Activated CD4-positive, alpha-beta T cell treated with anti-CD3 and anti-CD28 coated beads, Interleukin-2, amount 50 U/mL, for 1 hour (primary cell): ENCODE measurements around the gene MARK1.

Experiments
- DNase-seq: peaks from one replicate; pipeline ENCODE4 v3.0.0-alpha.2; 2020

The MARK1 gene

DNA sequence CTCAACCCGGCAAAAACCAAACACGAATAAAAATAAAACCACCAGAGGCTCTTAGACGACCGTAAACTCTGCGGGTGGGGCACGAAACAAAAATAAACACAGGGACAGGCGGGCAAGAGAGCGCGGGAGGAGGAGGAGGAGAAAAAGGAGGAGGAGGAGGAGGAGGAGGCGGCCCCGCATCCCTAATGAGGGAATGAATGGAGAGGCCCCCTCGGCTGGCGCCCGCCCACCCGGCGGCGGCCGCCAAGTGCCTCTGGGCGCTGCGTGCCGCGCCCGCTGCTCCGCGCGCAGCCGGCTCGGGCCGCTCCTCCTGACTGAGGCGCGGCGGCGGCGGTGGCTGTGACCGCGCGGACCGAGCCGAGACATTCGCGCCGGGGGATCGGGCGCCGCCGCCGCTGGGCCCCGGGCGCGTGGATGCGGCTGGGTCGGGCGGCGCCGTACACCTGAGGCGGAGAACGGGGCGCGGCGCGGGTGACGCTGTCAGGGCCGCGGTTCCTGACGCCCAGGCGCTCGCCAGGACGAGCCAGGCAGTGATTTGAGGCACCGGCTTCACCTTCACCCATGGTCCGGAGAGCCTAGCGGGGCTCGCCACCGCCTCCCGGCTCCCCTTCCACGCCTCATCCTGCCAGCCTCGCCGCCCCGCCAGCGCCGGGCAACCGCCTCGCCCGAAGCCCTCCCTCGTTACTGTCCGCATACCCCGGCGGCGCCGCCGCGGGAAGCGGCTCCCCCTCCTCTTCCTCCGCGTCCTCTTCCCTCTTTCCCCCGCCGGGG lies at the start of gene MARK1:
Gene MARK1 (plus strand): TSS at position 229 of the 771 bp plus-strand sequence. CDS start 687 bp downstream, outside the sequence.
- DNase-seq = peak; percentile 3

DNA sequence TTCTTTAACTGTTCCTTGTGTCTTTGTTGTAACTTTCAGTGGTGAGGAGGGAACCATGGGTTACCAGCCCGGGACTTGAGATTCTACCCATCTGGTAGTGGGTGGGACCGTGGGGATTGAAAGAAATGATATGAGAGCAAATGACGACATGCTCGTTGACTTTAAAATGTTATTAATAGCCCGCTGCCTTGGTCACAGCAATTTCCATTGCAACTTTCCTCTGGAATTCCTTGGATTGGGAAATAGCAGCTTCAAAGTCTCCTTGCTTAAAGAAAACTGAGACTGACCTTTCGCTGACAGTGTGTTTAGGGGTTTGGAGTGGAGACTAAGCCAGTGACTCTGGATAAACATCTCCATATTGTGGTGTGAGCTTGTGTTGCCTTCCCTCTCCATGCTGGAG lies 44.2 kb upstream of the MARK1 start:
- no peak for DNase-seq

DNA sequence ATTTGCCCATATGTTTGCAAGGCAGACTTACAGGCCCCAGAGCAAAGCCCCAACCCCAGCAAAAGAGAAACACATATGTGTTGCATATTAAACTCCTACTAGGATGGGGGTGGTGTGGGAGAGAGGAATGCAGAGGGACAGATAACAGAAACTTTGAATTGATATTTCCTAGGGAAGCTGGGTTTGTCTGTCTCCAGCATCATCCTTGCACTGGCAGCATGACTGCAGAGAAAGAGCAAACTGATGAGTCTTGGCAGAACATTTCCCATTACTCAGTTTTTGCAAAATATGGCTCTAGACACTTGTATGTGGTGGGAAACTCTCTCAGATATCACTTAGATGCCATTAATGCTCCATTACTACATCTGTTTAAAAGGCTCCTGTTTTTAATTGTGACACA lies 43.8 kb upstream of the MARK1 start:
- no peak for DNase-seq

DNA sequence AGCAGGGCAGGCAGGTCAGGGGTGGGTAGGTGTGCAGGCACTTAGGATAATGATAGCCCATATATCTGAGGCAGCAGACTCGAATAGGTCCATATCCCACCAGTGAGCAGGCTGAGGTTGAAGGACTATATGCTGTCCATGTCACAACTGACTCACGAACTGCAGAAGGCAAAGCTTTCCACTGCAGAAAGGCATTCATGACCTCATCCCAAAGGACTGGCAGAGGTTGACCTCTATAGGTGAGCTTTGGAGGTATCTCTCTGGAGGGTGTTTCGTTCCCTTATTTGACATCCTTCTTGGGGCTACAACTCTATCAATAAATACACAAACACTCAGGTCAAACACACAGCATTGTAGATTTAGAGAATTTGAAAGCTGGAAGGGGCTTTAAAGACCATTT lies 42.8 kb upstream of the MARK1 start:
- DNase-seq = no peak

DNA sequence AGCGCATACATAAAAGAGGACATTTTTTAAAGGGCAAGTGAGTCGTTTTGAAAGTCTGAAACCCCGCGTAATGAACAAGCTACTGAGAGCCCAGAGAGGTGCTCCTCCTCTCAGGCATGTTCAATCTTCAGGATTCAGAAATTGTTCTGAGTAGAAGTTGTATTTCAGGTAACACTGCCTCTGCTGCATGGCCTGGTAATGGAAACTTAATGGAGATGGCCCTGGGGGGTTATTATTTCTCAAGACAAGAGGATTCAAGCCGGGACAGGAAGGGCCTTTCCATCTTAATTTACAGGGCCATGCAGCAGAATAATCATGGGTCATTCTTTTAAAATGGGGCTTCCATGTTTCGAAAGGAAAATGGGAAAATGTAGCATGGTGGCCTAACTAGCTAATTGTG lies 42.1 kb upstream of the MARK1 start:
- DNase-seq = no peak

DNA sequence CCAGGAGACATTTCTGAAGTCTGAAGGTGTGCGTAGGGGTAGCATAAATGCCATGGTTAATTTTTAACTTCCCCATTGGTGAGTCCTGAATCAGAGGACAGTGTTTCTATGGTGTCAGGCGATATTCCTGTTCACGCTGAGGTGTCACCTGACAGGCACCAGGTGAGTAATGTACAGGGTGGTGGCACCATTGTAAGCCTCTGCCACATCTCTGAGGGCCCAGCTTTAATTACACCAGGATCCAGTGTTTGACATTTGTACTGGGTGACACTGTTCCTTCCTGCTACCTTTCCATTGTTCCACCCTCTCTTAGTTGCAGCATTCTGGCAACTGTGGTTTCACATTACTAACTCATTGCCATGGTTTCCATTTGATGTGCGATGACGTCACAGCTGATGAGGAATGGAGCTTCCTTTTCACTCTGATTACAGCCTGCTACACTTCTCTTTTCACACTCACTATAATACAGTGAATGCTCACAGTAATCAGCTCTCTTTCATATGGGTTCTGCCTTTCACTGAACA lies 40.6 kb upstream of the MARK1 start:
- DNase-seq = no peak

DNA sequence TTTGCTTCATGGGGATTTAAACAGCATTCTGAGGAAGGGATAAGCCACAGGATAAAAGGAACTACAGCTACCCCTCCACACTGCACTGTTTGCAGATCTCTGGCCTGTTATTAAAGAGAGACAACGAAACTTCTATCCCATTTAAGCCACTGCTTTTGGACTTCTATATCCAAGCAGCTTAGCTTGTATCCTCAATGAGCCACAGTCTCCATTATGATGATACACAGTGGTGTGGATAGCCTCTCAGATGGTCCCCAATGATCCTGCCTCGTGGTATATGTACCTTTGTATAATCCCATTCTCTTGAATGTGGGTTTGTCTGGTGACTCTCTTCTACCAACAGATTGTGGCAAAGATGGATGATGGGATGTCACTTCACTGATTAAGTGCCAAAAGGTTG lies 36.0 kb upstream of the MARK1 start:
- no peak for DNase-seq

DNA sequence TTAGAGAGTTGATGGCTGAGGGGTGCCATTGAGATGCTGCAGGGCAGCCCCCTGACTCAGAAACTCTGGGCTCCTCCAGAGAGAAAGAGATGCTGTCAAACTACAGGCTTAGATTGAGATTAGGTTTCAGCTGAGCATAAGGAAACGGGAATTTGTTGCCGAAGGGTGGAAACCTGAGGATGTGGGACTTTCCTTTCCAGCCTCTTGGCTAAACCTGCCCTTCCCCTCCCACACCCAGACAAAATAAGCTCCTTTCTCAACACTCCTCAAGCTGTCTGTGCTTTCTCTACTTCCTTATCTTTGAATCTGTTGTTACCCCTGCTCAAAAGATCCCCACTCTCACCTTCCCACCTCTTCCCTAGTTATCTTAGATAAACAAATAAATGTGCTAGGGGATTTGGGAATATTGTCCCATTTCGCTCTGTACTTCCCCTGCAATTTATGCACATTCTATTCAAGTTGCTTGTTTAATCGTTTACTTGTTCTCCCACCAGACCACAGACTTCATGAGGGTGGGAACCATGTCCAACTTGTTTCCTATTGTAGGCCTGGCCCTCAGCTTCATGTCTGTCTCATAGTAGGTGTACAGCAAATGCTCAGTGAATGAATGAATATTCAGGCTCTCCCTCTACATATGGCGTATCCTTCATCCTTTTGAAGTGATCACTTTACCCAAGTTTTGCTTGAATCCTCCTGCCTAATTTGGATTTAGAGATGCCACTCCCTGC lies 30.6 kb upstream of the MARK1 start:
- DNase-seq = no peak

DNA sequence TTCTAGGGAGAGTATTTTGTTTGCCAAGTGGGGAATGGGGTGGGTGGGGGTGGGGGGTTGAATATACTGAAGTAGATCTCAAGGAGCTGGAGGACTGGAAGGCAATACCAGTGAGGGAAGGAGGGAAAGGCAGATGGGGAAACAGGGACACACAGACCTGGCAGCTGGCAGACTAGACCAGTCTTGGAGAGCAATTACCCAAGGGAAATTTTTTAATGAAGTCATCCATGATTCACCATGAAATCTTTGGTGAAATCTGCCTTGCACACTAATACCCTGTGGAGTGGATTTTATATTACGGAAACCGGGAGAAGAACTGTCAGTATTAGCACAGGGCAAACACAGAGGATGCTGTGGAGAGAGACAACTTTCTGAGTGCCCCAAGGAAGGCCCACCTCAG lies 29.7 kb upstream of the MARK1 start:
- no peak for DNase-seq

DNA sequence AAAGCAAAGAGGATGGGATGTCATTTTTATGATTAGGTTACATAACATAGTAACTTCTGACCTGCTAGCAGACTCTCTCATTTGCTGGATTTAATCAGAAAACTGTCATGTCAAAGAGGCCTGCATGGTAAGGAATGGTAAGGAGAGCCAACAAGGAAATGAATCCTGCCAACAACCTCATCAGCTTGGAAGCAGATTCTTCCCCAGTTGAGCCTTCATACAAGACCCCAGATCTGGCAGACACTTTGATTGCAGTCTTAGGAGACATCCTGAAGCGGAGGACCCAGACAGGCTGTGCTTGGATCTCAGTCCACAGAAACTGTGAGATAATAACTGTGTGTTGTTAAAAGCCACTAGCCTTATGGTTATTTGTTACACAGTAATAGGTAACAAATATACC lies 27.6 kb upstream of the MARK1 start:
- DNase-seq = no peak

DNA sequence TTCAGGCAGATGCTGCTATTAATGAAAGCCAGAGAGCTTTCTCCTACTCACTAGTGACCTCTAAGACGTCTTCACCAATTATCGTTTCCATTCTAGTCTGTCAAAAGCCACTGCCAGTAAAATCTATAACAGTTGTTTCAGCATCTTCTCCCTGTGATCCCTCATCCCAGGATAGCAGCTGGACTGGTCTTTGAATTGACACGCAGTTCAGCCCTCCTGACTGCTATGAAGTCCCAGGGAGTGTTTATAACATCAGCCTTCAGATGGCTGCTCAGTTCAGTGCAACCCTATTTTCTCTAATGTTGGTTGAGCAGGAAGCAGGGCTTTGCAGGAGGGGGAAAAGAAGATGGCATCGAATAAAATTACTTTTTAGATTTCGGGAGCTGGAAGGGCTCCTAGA lies 23.6 kb upstream of the MARK1 start:
- DNase-seq = no peak

DNA sequence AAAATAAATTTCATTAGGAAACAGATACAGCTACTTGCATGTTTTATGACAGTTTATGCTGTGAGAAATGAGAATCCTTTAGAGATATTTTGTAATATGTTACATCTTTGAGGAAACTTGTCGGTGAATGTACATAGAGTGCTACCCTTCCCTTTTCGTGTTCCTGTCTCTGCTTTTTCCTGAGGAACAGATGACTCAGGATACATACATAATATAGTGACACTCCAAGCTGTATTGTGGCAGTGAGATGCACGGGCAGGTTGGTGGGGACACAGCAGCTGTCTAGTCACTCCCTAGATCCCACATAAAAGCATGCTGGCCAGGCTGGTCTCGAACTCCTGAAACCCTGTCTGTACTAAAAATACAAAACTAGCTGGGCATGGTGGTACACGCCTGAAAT lies 20.9 kb upstream of the MARK1 start:
- DNase-seq = no peak

DNA sequence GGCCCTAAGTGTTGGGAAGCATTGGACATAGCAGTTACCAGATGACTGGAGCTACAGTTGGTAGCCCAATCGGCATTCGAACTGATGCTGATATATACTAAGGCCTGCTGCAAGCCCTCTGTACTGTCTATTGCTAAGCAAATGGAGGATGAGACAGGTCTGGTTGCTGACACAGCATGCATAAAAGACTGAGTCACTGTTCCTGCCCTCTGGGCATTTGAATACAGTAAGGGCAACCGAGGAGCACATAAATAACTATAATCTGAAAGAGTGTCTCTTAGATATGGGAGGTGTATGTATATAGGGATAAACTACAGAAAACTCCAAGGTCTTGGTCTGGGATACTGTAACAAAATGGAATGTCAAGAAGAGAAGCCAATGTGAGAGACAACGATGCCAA lies 16.8 kb upstream of the MARK1 start:
- no peak for DNase-seq

DNA sequence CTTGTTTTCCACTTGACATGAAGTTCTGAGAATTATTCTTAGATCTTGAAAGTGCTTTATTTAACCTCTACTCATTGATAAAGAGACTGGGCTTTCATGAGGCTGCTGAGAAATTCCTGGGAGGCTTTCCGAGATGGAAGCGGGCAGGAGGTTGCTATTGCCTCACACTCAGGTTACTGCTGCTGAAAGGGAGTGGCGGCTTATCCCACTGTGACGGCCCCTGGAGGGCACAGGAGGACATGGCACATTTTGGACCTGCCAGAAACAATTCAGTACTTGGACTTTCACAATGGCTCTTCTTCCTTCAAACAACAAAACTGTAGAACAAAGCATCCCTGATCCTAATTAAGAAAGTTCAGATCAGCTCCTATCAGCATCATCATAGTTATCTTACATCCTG lies 16.2 kb upstream of the MARK1 start:
- DNase-seq = no peak

DNA sequence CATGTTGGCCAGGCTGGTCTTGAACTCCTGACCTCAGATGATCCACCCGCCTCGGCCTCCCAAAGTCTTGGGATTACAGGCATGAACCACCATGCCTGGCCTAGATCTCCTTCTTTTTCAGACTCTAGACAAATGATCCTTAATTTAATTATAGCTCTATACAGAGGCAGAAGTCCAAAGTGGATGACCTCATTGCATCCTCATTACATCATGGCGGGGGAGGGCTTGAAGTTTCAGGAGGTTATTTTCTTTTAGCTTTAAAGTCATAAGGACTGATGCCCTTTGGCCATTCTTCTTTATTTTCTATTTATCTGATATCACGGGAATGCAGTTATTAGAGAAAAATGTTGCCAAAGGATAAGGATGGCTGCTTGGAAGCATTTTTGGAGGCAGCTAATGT lies 14.1 kb upstream of the MARK1 start:
- no peak for DNase-seq

DNA sequence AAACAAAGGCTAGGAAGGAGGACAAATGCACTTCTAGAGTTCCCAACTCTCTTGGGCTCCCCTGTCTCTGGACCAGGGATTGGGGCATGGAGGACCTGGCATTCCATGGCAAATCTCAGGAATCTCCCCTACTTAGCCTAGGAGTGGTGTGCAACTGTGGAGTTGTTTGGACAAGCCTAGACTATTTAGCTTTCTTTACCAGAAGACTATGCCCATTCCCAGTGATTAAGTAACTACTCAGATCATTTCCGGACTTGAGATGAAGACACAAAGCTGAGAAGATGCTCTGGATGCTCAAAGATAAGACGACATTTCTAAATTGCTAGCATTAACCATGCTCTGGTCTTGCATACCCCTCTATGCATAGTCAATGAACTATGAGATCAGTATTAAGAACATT lies 13.7 kb upstream of the MARK1 start:
- DNase-seq = no peak

DNA sequence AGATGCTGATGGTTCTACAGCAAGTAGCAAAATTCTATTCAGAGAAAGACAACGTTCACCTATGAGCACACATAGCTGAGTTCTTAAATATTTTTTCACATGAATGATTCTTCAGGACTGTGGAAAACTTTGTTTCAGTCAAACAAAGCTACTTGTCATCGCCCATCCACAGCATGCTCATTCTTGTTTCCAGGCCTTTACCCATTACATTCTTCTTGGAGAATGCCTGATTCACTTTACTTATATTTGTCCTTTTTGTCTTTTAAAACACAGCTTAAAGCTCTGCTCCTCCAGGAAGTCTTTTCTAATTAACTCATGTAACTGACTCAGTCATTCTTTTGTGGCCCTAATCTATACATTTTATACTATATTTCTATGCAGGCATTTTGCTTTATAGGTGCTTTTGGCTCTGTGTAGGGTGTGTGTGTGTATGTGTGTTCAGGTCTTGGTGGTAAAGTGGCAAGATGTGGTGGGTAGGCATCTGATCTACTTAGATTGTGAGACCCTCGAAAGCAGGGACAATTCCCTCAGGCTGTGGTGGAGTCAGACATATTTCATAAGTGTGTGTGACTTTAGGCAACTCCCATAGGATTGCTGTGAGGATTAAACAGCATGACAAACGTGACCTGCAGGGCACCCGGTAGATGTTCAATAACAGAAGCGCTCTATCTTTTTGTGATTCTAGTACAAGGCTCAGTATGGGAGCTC lies 11.8 kb upstream of the MARK1 start:
- DNase-seq = no peak

DNA sequence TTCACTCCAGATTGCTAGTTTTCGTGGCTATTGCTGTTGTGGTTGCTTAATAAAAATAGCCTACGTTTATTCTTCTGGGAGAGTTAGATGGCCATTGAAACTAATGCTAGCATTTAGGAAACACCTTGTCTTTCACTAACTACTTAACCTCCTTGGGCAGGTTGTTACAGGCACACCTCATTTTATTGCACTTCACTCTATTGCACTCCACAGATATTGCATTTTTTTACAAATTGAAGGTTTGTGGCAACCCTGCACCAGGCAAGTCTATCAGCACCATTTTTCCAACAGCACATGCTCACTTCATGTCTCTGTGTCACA lies 11.3 kb upstream of the MARK1 start:
- no peak for DNase-seq

DNA sequence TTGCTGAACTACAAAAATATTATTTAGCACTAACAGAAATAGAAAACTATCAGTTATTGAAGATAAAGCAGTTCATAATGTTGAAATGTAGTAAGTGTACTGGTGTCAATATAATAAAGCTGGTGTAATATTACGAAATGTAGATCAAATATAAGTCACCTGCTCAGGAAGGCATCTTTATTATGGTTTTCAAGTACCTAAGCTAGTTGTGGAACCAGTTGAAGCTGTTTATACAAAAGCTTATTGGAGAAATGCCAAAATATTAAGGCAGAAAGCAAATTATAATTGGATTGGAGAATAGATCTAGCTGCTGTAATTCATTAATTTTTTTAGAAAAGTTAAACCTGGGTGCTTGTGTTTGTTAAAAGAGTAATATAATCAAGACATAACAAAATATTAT lies 6.2 kb upstream of the MARK1 start:
- no peak for DNase-seq

DNA sequence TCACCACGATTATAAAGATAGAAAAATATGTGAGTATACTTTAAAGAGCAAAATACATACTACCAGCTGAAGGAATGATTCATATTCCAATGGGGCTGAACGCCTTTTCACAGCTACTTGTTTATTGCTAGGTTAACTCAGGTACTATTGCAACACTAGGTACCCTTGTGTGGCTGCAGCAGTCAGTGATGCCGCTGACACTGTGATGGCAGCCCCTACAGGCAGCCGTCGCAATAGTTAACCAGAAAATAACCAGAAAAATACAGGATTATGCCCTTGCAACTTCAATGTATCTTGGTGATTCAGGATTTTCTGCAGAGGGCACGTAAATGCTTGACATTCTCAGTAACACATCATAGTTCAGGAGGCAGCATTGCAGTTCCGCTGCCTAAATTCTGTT lies 1.6 kb upstream of the MARK1 start:
- no peak for DNase-seq

DNA sequence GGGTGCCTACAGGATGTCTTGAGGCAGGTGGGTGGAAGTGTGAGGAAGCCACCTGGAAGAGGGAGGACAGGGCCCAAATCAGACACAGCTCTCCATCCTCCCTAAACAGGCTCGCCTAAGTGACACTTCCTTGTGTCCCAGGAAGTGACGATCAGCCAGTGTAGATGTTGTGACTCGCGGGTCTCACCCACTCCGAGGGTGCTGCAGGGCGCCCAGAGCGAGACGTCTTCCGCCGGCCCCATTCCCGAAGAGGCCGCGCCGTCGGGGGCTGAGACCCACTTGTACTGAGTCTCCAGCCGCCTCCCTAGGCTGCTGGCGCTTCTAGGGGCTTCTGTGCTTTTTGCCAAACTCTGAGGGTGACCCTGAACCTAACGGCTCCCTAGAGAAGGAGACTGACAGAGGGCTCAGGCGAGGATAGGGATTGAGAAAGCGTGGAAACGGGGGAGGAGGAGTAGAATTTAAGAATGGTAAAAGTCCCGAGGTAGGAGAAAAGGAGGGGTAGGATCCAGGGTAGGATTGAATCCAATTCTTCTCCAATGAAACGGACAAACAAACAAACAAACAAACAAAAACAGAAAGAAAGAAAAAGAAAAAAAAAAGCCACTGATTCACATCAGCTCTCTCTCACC lies 543 bp upstream of the MARK1 start:
- DNase-seq = no peak

DNA sequence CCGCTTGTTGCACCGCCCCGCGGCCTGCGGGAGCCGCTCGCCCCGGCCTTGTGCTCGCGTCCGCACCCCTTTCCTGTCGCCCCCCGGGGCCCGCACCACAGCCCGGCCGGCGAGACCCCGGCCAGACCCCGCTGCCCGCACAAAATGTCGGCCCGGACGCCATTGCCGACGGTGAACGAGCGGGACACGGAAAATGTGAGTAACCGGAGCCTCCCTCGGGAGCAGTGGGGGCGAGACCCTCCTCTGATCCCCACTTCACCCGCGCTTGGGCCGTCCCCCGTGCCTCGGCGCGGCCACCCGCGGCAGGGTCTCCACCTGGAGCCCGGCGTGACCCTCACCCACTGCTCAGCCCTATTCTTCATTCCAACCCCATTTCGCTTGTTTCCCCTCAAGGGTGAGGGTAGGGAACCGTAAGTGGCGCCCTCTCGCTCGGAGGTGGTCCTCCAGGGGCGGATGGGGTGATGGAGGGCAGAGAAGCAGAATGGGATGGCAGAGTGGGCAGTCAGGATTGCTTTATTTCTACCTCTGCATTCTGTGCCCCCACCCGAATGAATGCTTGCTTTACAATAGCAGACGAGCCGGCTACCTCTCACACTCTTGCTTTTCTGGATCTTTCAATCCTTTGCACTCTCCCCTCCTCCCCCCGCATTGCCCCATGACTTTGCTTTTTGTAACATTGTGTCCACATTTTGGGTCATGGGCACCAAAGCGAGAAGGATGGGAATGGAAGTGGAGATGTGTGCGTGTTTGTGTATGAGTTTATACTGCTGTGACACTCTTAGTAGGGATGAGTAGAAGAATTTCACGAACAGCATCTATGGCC lies 954 bp downstream of the MARK1 start:
- no peak for DNase-seq
